LNCaP clone FGC (cell line): ENCODE data around the gene NRAP.
A peak's percentile ranks its signal among the peaks of the same experiment; 100 is the strongest.

ENCODE experiments used
- DNase-seq: peaks from one replicate; pipeline ENCODE4 v3.0.0-alpha.2; 2011; ENCODE audit warnings: low read depth
- H3K4me3 ChIP-seq: 2 replicates; pipeline ENCODE4 v1.5.1; 2011; ENCODE audit warnings: mild to moderate bottlenecking, low read depth, low read length, control low read depth
- CTCF ChIP-seq: IDR thresholded peaks from 2 replicates; pipeline ENCODE4 v1.5.1; 2012; ENCODE audit warnings: mild to moderate bottlenecking; ENCODE audit not compliant: control insufficient read depth, insufficient read depth; ENCODE audit errors: extremely low read depth

The NRAP gene

GRCh38 chr10:113686028-113686427 lies 22.2 kb upstream of the NRAP start:
- DNase-seq = no peak
- no peak overlapping the region for H3K4me3 ChIP-seq
- TF ChIP-seq CTCF = no peak

- no peak overlapping the region for H3K4me3 ChIP-seq
- DNase-seq = no peak
- TF ChIP-seq CTCF = no peak
Observed at GRCh38 chr10:113683300-113683699, 19.5 kb upstream of the NRAP start.

- no peak for DNase-seq
- H3K4me3 ChIP-seq = no peak overlapping the region
- no peak for TF ChIP-seq CTCF
Observed at GRCh38 chr10:113681533-113682470, 18.0 kb upstream of the NRAP start.

- no peak for TF ChIP-seq CTCF
- DNase-seq = no peak
- H3K4me3 ChIP-seq = peak overlapping the region; percentile 93
Observed at GRCh38 chr10:113680190-113681111, 16.6 kb upstream of the NRAP start.

GRCh38 chr10:113679463-113680189 lies 15.8 kb upstream of the NRAP start, which contains the start of gene CASP7:
Gene CASP7 (plus strand): TSS chr10:113679912. CDS start chr10:113697494, 17,582 bp downstream.
- DNase-seq = no peak
- H3K4me3 ChIP-seq = peak within 1 kb of the TSS; percentile 93
- peak; percentile 55 for TF ChIP-seq CTCF

GRCh38 chr10:113666682-113667252 lies 2.9 kb upstream of the NRAP start:
- TF ChIP-seq CTCF = no peak
- H3K4me3 ChIP-seq = no peak overlapping the region
- no peak for DNase-seq
